SK-N-SH (cell line): ENCODE measurements around the gene NOP9. TPM values are rescaled to one million over a fixed set of nuclear protein-coding genes. Genes with fewer than 3 reads are reported as not detected.

Experiments
- CTCF ChIA-PET: fragments of 300-600, 350-600 bp; formaldehyde crosslinking; extraction: SDS; loops from one replicate; lab custom pipeline; 2021; lab: Yijun Ruan, JAX
- POLR2A ChIA-PET: fragments of 350-600 bp; sonication (Branson Sonifier 250); formaldehyde crosslinking; extraction: SDS; loops from one replicate; lab custom pipeline; 2020; ENCODE audit warnings: antibody characterized with exemption, inconsistent platforms; lab: Yijun Ruan, JAX
- DNase-seq: peaks from one replicate; pipeline ENCODE4 v3.0.0; 2012
- H2AFZ ChIP-seq: fragments of 200-600 bp; sonication (generic); 2 replicates; pipeline ENCODE4 v1.8.1; 2016; ENCODE audit warnings: antibody characterized with exemption, mild to moderate bottlenecking, low read depth
- H3F3A ChIP-seq: fragments of 200-600 bp; sonication (generic); replicated peaks from 2 replicates; pipeline ENCODE3; 2016; ENCODE audit warnings: antibody characterized with exemption, mild to moderate bottlenecking; ENCODE audit not compliant: insufficient read depth
- H3K27ac ChIP-seq, 2 experiments: fragments of 200-500 bp in 1 of 2; fragments of 200-600 bp in 1 of 2; sonication (Bioruptor generic) in 1 of 2; sonication (generic), shearing (Covaris generic) in 1 of 2; 2 replicates each; pipeline versions ENCODE4 v1.5.1 to v1.6.1; 2014 to 2016; ENCODE audit warnings: low read depth in 2 of 2, inconsistent platforms in 1 of 2, low read length in 1 of 2, mild to moderate bottlenecking in 1 of 2, mixed read lengths in 1 of 2
- H3K27me3 ChIP-seq: fragments of 200-600 bp; sonication (generic), shearing (Covaris generic); 2 replicates; pipeline ENCODE4 v1.6.1; 2016; ENCODE audit warnings: mixed run types; ENCODE audit not compliant: insufficient read depth
- H3K36me3 ChIP-seq, 2 experiments: fragments of 200-500 bp in 1 of 2; fragments of 200-600 bp in 1 of 2; sonication (Bioruptor generic) in 1 of 2; sonication (generic) in 1 of 2; replicated peaks in 1 of 2; 2 replicates each; pipeline versions ENCODE3 to v1.5.1; 2014 to 2016; ENCODE audit warnings: low read length in 1 of 2, mild to moderate bottlenecking in 1 of 2; ENCODE audit not compliant: insufficient read depth in 2 of 2, control insufficient read depth in 1 of 2
- H3K4me1 ChIP-seq, 2 experiments: fragments of 200-500 bp in 1 of 2; fragments of 200-600 bp in 1 of 2; sonication (Bioruptor generic) in 1 of 2; sonication (generic), shearing (Covaris generic) in 1 of 2; 2 replicates each; pipeline versions ENCODE4 v1.5.1 to v1.6.1; 2014 to 2016; ENCODE audit warnings: low read depth in 1 of 2, low read length in 1 of 2, mixed run types in 1 of 2; ENCODE audit not compliant: insufficient read depth in 2 of 2, control insufficient read depth in 1 of 2
- H3K4me2 ChIP-seq: fragments of 200-600 bp; sonication (generic), shearing (Covaris generic); 2 replicates; pipeline ENCODE4 v1.6.1; 2017; ENCODE audit warnings: mixed run types
- H3K4me3 ChIP-seq, 2 experiments: fragments of 200-500 bp in 1 of 2; fragments of 200-600 bp in 1 of 2; sonication (Bioruptor generic) in 1 of 2; sonication (generic), shearing (Covaris generic) in 1 of 2; 2 replicates each; pipeline versions ENCODE4 v1.5.1 to v1.8.1; 2014 to 2016; ENCODE audit warnings: low read depth in 2 of 2, inconsistent platforms in 1 of 2, low read length in 1 of 2, mild to moderate bottlenecking in 1 of 2, mixed read lengths in 1 of 2, moderate library complexity in 1 of 2
- H3K79me2 ChIP-seq: fragments of 200-600 bp; sonication (generic); 2 replicates; pipeline ENCODE4 v1.8.1; 2017; ENCODE audit warnings: mild to moderate bottlenecking; ENCODE audit not compliant: insufficient read depth
- H3K9ac ChIP-seq: fragments of 200-600 bp; sonication (generic); 2 replicates; pipeline ENCODE4 v1.6.1; 2017; ENCODE audit warnings: mixed run types
- H3K9me2 ChIP-seq: fragments of 200-600 bp; sonication (generic); 2 replicates; pipeline ENCODE4 v1.6.1; 2017; ENCODE audit warnings: mixed run types
- H3K9me3 ChIP-seq: fragments of 200-600 bp; sonication (generic); 2 replicates; pipeline ENCODE4 v1.6.1; 2017; ENCODE audit warnings: mixed run types, mild to moderate bottlenecking, moderate library complexity
- H4K20me1 ChIP-seq: fragments of 200-600 bp; sonication (generic); 2 replicates; pipeline ENCODE4 v1.6.1; 2017; ENCODE audit warnings: mild to moderate bottlenecking, mixed run types; ENCODE audit not compliant: insufficient read depth
- ELF1 ChIP-seq: IDR thresholded peaks from 2 replicates; pipeline ENCODE4 v1.4.0; 2012
- EZH2phosphoT487 ChIP-seq: fragments of 200-600 bp; sonication (generic); IDR thresholded peaks from 2 replicates; pipeline ENCODE4 v1.6.1; 2017; ENCODE audit warnings: low read depth, mixed run types, mild to moderate bottlenecking, antibody characterized with exemption, moderate library complexity, borderline replicate concordance
- FOSL2 ChIP-seq: IDR thresholded peaks from 2 replicates; pipeline ENCODE4 v1.4.0; 2012; ENCODE audit warnings: low read depth, mild to moderate bottlenecking, moderate library complexity, borderline replicate concordance
- FOXM1 ChIP-seq: IDR thresholded peaks from 2 replicates; pipeline ENCODE4 v1.4.0; 2012; ENCODE audit warnings: low read depth, mild to moderate bottlenecking
- GATA2 ChIP-seq: sonication (generic); formaldehyde crosslinking; IDR thresholded peaks from 2 replicates; pipeline ENCODE4 v1.5.0; 2020; ENCODE audit warnings: mild to moderate bottlenecking, missing genetic modification reagents
- MXI1 ChIP-seq: IDR thresholded peaks from 2 replicates; pipeline ENCODE4 v1.6.1; 2012; ENCODE audit warnings: mild to moderate bottlenecking, low read depth, low read length, improper control_type of control experiment
- NFIC ChIP-seq: IDR thresholded peaks from 2 replicates; pipeline ENCODE4 v1.4.0; 2012; ENCODE audit warnings: borderline replicate concordance
- RAD21 ChIP-seq: IDR thresholded peaks from 2 replicates; pipeline ENCODE4 v1.6.1; 2012; ENCODE audit warnings: mild to moderate bottlenecking, low read length
- SMC3 ChIP-seq: IDR thresholded peaks from 2 replicates; pipeline ENCODE4 v1.6.1; 2012; ENCODE audit warnings: low read depth, low read length, improper control_type of control experiment
- TAF1 ChIP-seq: IDR thresholded peaks from 2 replicates; pipeline ENCODE4 v1.6.1; 2012; ENCODE audit warnings: low read depth, mild to moderate bottlenecking, low read length, moderate library complexity, borderline replicate concordance
- TCF12 ChIP-seq: IDR thresholded peaks from 2 replicates; pipeline ENCODE4 v1.4.0; 2012
- TEAD4 ChIP-seq: IDR thresholded peaks from 2 replicates; pipeline ENCODE4 v1.4.0; 2012; ENCODE audit warnings: mild to moderate bottlenecking, borderline replicate concordance; ENCODE audit not compliant: insufficient read depth
- WGBS: methylation state at CpG from one replicate; pipeline ENCODE4 v1.1.6; 2017; ENCODE audit warnings: low lambda C conversion rate; 5-methylcytosine and 5-hydroxymethylcytosine counted together
- polyA plus RNA-seq, 3 experiments: library from polyadenylated mRNA; depleted of rRNA; stranded (reverse); fragments of >200 nt; gene quantifications; 2 replicates each; pipeline ENCODE4 v1.2.3, GENCODE V29; 2012
- TF ChIP-seq, protein P1 (sequence below): fragments of 200-600 bp; sonication (generic); IDR thresholded peaks from 2 replicates; pipeline ENCODE4 v1.6.1; 2017; ENCODE audit warnings: antibody characterized with exemption, mild to moderate bottlenecking, moderate library complexity
- TF ChIP-seq, protein P2 (sequence below): IDR thresholded peaks from 2 replicates; pipeline ENCODE4 v1.4.0; 2012; ENCODE audit warnings: low read depth, borderline replicate concordance
- TF ChIP-seq, protein P3 (sequence below): IDR thresholded peaks from 2 replicates; pipeline ENCODE4 v1.6.1; 2012; ENCODE audit warnings: mild to moderate bottlenecking, low read depth, low read length, moderate library complexity

NOP9 gene
- polyA plus RNA-seq, 1 of the 3 experiments (the other 2 are of a cell fraction), result 11.9 TPM

DNA sequence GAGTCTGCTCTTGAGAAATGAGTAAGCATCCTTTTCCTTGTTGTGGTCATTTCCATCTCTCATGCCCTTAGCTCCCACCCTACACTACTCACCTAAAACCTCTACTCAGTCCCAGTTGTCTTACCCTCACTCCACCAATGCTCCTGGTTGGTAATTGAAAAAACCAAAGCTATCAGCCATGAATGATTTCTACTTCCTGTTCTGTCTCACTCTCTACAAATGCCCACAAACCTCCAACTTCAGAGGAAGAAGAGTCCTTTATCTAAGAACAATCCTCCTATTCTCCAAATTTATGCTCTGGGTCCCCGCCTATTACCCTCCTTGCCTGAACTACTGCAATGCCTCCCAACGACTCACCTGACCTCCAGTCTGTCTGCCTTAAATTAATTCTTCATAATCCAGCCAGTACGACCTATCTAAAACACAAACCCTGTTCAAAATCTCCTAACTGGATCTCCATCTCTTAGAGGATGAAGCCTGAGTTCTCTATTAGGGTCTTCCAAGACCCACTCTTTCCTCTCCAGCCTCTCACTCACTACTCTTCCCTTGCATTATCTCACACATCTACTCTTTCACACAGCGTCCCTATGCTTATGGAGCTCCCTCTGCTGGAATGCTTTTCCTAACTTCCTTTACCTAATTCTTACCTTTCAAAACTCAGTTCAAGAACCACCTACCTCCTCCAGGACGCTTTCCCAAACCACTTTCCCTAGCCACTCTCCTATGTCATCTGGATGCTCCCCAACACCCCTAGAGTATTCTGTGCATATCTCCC is 2.3 kb upstream of the NOP9 start:
- DNase-seq, result peak; percentile 43

More for the DNA sequence above, 2.3 kb upstream of the NOP9 start:
- Histone ChIP-seq H3K4me2 (no peak overlapping the region), H3K36me3 (peaks cover 25 to 31% of the 10 kb centered on the region in 2 experiments), H2AFZ (no peak overlapping the region), H3F3A (peaks cover 21% of the 10 kb centered on the region), H3K9me2 (no peaks in the 10 kb centered on the region), H4K20me1 (no peaks in the 10 kb centered on the region), H3K9ac (no peak overlapping the region), H3K9me3 (no peaks in the 10 kb centered on the region), H3K79me2 (peaks cover 28% of the 10 kb centered on the region), H3K27me3 (no peaks in the 10 kb centered on the region), H3K27ac (no peak overlapping the region), H3K4me3 (no peak overlapping the region; a peak in 1 of 4 replicates), H3K4me1 (peaks cover 13 to 14% of the 10 kb centered on the region in 2 experiments)
- TF ChIP-seq SMC3 (peak; percentile 39; the same call in 1 of the 2 replicates), RAD21 (peak; percentile 44; the same call in 1 of the 2 replicates), TAF1 (no peak), MXI1 (no peak), ELF1 (no peak), EZH2phosphoT487 (no peak), FOSL2 (no peak), TCF12 (no peak), NFIC (no peak), FOXM1 (no peak), GATA2 (CRISPR knock-in tag) (peak; percentile 35; the same call in 1 of the 2 replicates), TEAD4 (no peak)
- TF ChIP-seq, protein P1, sequence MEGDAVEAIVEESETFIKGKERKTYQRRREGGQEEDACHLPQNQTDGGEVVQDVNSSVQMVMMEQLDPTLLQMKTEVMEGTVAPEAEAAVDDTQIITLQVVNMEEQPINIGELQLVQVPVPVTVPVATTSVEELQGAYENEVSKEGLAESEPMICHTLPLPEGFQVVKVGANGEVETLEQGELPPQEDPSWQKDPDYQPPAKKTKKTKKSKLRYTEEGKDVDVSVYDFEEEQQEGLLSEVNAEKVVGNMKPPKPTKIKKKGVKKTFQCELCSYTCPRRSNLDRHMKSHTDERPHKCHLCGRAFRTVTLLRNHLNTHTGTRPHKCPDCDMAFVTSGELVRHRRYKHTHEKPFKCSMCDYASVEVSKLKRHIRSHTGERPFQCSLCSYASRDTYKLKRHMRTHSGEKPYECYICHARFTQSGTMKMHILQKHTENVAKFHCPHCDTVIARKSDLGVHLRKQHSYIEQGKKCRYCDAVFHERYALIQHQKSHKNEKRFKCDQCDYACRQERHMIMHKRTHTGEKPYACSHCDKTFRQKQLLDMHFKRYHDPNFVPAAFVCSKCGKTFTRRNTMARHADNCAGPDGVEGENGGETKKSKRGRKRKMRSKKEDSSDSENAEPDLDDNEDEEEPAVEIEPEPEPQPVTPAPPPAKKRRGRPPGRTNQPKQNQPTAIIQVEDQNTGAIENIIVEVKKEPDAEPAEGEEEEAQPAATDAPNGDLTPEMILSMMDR, result peak; percentile 51
- TF ChIP-seq, protein P2, sequence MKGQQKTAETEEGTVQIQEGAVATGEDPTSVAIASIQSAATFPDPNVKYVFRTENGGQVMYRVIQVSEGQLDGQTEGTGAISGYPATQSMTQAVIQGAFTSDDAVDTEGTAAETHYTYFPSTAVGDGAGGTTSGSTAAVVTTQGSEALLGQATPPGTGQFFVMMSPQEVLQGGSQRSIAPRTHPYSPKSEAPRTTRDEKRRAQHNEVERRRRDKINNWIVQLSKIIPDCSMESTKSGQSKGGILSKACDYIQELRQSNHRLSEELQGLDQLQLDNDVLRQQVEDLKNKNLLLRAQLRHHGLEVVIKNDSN, result no peak
- TF ChIP-seq, protein P3, sequence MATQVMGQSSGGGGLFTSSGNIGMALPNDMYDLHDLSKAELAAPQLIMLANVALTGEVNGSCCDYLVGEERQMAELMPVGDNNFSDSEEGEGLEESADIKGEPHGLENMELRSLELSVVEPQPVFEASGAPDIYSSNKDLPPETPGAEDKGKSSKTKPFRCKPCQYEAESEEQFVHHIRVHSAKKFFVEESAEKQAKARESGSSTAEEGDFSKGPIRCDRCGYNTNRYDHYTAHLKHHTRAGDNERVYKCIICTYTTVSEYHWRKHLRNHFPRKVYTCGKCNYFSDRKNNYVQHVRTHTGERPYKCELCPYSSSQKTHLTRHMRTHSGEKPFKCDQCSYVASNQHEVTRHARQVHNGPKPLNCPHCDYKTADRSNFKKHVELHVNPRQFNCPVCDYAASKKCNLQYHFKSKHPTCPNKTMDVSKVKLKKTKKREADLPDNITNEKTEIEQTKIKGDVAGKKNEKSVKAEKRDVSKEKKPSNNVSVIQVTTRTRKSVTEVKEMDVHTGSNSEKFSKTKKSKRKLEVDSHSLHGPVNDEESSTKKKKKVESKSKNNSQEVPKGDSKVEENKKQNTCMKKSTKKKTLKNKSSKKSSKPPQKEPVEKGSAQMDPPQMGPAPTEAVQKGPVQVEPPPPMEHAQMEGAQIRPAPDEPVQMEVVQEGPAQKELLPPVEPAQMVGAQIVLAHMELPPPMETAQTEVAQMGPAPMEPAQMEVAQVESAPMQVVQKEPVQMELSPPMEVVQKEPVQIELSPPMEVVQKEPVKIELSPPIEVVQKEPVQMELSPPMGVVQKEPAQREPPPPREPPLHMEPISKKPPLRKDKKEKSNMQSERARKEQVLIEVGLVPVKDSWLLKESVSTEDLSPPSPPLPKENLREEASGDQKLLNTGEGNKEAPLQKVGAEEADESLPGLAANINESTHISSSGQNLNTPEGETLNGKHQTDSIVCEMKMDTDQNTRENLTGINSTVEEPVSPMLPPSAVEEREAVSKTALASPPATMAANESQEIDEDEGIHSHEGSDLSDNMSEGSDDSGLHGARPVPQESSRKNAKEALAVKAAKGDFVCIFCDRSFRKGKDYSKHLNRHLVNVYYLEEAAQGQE, result no peak
- WGBS, result 40% methylated on average over 5 of the region's 5 CpGs
- ChIA-PET POLR2A (interaction anchor here (4.5 kb wide), 1 partner anchor 55 kb away, joined by 27 read pairs; the partner anchor contains the start of gene TINF2), CTCF (interaction anchor here (1.1 to 8.1 kb wide), 27 partner anchors 10 to 245 kb away, joined by 3 to 191 read pairs (median 8); partner anchors contain the start of genes CARMIL3, CHMP4A, CIDEB and LTB4R2)
